22Rv1 (cell line): Measurements from ENCODE around the gene MAP2K3.

Source experiments
- ZFX ChIP-seq: fragments of 450-650 bp; IDR thresholded peaks from 2 replicates; pipeline ENCODE4 v1.6.1; 2017; ENCODE audit warnings: antibody characterized with exemption, borderline replicate concordance
- TF ChIP-seq, protein P1 (sequence below): fragments of 450-650 bp; IDR thresholded peaks from 2 replicates; pipeline ENCODE4 v1.5.1; 2017; ENCODE audit warnings: mild to moderate bottlenecking

DNA sequence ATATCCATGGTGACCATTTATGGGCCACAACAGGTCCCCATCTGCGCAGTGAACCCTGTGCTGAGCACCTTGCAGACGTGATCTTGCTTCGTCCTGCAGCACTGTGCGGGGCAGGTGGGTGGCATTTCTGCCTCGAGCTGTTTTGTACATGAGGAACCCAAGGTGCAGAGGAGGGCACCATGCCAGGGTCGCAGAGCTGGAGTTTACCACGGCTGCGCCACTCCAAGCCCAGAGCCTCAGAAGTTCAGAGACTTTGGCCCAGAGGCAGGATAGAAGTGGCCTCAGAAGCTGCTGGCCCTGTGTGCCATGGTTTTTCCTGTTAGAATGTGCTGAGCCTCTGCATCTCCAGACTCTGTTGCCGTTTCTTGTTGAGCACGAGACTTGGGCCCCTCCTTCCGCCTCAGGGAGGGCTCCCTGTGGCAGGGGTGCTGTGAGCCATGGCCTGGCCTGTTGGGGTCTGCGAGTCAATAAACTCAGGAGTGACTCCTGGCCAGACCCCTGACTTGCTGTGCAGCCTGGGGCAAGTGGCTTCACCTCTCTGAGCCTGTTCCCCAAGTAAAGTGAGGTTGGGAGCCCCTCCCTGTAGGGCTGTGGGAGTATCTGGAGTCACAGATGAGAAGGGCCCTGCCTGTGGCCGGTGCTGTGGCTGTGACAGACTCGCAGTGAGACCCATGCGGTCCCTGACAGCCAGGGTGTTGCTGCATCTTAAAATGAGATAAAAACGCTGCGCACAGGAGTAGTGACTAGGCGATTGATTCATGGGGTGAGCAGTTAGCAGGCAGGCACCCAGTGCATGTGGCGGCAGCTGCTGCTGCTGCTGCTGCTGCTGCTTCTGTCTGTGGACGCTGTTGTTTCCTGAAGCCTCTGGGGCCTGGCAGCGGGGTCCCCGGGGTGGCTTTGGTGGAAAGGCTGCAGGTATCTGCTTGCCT, 11.8 kb downstream of the MAP2K3 start:
- TF ChIP-seq, protein P1, sequence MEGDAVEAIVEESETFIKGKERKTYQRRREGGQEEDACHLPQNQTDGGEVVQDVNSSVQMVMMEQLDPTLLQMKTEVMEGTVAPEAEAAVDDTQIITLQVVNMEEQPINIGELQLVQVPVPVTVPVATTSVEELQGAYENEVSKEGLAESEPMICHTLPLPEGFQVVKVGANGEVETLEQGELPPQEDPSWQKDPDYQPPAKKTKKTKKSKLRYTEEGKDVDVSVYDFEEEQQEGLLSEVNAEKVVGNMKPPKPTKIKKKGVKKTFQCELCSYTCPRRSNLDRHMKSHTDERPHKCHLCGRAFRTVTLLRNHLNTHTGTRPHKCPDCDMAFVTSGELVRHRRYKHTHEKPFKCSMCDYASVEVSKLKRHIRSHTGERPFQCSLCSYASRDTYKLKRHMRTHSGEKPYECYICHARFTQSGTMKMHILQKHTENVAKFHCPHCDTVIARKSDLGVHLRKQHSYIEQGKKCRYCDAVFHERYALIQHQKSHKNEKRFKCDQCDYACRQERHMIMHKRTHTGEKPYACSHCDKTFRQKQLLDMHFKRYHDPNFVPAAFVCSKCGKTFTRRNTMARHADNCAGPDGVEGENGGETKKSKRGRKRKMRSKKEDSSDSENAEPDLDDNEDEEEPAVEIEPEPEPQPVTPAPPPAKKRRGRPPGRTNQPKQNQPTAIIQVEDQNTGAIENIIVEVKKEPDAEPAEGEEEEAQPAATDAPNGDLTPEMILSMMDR = no peak
- no peak for TF ChIP-seq ZFX
